NCI-H2107 (cell line): ENCODE results near the gene TMED10.
"Not testable (repeated sequence)": the region's sequence is repeated elsewhere in the genome, so short reads cannot be mapped to it uniquely, and the experiment has no call there.

ENCODE experiments used
- DNase-seq: peaks from one replicate; lab custom pipeline; 2025; lab: John Stamatoyannopoulos, UW

Gene TMED10

DNA sequence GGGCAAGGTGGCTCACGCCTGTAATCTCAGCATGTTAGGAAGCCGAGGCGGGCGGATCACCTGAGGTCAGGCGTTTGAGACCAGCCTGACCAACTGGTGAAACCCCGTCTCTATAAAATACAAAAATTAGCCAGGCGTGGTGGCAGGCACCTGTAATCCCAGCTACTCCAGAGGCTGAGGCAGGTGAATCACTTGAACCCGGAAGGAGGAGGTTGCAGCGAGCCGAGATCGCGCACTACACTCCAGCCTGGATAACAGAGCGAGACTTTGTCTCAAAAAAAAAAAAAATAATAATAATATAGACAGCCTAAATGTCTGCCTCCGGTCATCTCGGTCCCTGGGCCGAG is 49.0 kb downstream of the TMED10 start:
- not testable (repeated sequence) for DNase-seq

DNA sequence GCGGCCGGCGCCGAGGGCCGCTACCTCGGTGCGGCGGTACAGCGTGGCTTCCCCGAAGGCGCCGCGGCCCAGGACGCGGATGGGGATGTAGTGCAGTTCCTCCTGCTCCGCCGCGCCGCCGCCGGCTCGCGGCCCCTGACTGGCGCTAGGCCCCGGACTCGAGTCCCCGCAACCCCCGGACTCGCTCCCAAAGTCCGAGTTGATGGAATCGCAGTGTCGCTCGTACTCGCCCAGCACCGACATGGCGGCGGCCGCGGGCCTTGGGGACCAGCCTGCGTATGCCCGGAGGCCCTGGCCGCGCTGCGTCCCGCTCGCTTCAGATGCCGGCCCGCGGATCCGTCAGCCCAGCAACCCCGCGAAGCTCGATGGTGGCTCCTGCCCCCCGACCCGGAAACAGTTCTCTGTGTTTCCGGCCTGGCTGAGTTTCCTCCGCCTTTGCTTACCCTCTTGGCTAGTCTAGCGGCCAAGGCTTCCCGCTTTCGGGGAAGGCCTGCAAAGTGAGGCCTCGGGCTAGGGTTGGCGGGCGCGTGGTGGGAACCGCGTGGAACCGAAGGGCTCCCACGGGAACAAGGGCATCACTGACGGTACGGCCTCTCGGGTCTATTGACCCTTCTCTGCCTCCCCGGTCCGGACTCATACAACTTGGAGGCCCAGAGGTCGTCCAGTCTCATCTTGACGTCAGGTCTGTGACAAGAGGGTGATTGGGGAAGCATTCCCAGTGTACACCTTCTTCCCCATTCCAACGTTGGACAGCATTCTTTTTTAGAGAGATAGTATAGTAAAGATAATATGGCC is 49.5 kb downstream of the TMED10 start, which contains the start of gene NEK9:
TSS of gene NEK9 (minus strand) at position 370 of the 795 bp plus-strand sequence. CDS start at position 243, 127 bp downstream.
- peak; percentile 86 for DNase-seq

GRCh38 chr14:75126121-75126544 is 50.3 kb downstream of the TMED10 start:
- no peak for DNase-seq

DNA sequence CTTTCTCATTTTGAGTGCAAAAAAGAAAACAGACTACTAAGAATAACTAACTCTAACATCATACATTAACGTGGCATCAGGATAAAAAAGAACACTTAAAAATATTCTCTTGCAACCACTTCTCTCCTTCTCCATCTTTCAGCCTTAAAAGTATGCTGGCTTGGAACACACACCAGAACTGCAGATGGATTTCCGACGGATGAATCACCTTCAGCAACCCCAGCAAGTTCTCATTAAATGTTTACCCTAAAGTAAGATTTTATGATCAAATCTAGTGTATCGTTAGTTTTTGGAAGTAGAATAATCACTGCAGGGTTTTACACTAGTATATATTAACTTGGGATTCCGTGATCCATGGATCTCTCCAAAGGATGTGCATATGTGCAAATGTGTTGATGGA is 50.8 kb downstream of the TMED10 start:
- DNase-seq = no peak

GRCh38 chr14:75123991-75124390 is 52.4 kb downstream of the TMED10 start:
- DNase-seq = no peak

- DNase-seq = no peak
These were observed 54.9 kb downstream of the TMED10 start for GRCh38 chr14:75121552-75121951.

GRCh38 chr14:75120541-75121291 is 55.7 kb downstream of the TMED10 start:
- no peak for DNase-seq

- DNase-seq = no peak
These were observed 57.4 kb downstream of the TMED10 start for GRCh38 chr14:75119056-75119455.

GRCh38 chr14:75113932-75114539 is 62.4 kb downstream of the TMED10 start:
- DNase-seq = no peak

DNA sequence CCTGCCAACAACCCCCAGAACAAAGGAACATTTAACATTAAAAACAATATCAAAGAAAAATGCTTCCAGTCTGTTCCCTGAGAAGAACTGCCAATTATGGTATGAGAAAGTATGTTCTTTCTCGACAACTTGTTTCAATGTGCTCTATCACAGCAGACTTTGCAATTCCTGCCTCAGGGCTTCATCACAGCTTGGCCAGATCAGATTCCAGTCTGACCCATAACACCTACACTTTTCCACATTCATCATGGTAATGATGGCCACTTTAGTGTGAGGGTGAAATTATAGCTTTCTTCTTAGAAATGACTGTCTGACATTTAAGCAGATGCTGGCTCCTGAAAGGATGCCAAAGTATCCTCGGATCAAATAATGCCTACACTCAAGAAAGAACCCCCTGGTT is 66.5 kb downstream of the TMED10 start:
- DNase-seq = no peak

DNA sequence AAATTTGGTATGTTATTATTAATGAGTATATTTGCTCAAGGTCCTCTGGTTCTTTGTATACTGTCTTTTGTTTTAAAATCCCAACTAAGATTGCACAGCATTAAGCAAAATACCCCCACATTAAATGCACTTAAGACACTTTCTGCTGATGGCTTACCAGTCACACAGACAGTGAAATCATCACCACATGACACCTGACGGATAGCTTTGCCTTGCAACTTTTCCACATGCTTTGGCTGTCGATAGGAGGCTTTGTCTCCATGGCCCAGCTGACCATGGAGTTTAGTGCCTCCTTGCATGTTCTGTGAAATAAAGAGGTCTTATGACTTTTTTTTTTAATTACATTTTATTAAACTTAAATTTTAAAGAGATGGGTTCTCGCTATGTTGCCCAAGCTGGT is 69.2 kb downstream of the TMED10 start:
- no peak for DNase-seq

GRCh38 chr14:75101491-75101890 is 74.9 kb downstream of the TMED10 start:
- no peak for DNase-seq

- DNase-seq = no peak
These were observed 77.7 kb downstream of the TMED10 start for GRCh38 chr14:75098682-75099081.

DNA sequence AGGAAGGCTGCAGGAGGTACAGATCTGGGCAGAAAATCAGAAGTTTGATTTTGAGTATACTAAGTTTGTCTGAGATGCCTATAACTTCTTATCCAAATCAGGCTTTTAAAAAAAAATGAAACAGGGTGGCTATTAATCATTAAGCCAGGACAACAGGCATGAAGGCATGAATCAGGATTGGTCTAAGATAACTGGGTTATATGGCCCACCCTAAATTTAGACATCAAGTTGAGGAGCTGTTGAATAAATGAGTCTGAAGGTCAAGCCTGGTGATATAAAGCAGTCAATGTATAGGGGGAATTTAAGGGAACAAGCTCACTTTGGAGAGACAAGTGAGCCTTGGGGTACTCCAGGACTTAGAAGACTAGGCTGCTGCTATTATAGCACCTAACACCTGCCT is 78.2 kb downstream of the TMED10 start:
- no peak for DNase-seq

DNA sequence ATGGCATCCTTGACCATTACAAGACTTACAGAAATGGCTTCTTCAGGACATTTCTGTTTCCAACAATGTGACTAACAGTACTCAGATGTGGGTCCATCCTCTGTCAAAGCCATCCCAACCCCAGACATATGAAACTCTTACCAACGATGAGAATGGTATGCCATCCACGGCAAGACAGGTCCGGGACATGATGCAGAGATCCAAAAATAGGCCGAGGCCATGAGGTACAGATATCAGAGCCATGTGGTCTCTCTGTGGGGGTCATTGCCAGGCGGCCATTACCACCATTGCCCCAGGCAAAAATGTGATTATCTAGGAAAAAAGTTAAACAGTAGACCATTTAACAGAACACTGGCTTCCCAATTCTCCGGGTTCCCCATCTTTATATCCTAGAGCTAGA is 79.5 kb downstream of the TMED10 start:
- no peak for DNase-seq

GRCh38 chr14:75095690-75096089 is 80.7 kb downstream of the TMED10 start:
- no peak for DNase-seq

DNA sequence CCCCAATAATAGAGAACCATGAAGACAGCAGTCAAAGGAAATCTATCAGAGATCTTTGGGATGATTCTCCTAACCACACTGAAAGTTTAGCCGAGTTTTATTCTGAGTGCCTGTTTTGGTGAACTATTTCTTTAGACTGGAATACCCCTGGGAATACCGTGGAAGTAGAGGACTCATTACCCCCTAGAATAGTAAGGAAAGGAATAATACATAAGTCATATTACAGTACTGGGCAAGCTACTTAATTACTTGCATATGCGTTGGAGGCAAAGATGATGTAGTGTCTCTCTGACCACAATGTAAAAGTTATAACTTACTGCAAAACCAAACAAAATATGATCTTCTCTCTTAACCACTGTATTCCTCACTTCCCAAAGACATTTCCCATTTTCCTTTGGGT is 81.5 kb downstream of the TMED10 start:
- DNase-seq = no peak

DNA sequence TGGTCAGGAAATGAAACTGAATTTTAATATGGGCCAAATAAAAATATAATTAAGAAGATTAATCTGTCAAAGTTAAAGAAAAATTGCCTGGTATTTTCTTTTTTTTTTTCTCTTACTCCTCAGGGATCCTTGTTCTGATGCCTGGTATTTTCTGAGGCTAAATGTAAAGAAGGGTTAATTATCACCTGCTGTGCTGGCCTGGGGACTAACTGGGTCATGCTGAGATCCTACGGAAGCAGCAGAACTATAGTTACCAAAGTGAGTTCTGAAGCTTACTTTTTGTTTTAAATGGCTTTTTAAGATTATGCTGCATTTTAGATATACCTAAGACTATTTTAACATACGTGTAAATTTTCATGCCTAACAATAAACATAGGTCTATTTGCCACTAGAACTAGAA is 83.7 kb downstream of the TMED10 start:
- no peak for DNase-seq

DNA sequence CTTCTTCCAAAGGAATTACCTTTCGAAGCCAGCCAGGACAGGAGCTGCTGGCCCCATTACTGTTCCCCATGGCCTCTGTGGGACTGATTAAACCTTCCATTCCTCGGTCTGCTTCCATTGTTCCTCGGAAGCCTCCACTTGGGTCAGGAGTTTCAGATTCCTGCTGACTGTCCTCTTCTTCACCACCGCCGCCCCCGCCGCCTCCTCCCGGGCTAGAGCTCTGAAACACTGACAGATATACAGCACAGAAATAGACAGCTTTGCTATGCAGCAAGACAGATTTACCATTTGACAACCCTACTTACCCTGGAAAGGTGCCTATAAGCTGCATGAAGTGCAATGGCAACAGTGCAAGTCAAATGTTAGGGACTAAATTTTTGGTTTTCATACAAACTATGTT is 85.2 kb downstream of the TMED10 start:
- DNase-seq = no peak

DNA sequence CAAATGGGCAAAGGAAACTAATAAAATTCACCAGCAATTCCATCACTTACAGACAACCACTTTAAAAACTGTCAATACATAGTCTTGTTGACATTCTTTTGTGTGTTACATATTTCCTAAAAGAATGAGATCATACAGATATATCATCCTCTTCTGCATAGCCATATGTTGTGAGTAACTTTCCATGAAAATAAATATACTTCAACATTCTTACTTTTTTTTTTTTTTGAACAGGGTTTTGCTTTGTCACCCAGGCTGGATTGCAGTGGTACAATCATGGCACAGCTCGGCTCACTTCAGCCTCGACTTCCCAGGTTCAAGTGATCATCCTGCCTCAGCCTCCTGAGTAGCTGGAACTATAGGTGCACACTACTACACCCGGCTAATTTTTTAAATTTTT is 86.1 kb downstream of the TMED10 start:
- DNase-seq = no peak

DNA sequence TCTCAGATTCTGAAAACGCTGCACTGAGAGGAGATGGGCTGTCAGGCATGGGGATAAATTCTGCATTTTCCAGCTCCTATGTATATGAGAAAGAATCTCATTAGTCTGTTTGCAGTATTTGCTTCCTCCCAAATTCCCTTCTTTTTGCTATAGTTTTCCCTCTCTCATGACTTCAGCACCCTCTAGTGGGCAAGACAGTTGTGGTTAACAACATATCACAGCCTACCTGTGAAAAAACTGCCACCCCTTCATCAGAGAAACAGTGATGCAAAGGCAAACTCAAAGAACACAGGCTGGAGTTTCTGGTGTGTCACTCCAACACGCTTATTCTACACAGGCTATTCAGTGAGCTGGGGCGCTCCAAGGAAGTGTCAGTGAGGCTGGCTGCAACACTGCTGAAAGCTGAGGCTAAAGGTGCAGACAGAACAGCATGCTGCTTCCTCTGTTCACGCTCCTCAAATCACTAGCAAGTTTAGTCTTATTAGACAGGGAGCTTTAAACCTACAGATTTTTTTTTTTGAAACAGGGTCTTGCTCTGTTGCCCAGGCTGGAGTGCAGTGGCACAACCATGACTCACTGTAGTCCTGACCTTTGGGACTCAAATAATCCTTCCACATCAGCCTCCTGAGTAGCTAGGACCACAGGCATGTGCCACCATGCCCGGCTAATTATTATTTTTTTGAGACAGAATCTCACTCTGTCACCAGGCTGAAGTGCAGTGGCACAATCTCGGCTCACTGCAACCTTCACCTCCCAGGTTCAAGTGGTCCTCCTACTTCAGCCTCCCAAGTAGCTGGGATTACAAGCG is 87.6 kb downstream of the TMED10 start:
- DNase-seq = peak; percentile 59

- DNase-seq = no peak
These were observed 88.3 kb downstream of the TMED10 start for GRCh38 chr14:75088153-75088552.
